Measurements from ENCODE around the gene GRM4.
A peak's percentile ranks its signal among the peaks of the same experiment; 100 is the strongest.

The GRM4 gene

DNA sequence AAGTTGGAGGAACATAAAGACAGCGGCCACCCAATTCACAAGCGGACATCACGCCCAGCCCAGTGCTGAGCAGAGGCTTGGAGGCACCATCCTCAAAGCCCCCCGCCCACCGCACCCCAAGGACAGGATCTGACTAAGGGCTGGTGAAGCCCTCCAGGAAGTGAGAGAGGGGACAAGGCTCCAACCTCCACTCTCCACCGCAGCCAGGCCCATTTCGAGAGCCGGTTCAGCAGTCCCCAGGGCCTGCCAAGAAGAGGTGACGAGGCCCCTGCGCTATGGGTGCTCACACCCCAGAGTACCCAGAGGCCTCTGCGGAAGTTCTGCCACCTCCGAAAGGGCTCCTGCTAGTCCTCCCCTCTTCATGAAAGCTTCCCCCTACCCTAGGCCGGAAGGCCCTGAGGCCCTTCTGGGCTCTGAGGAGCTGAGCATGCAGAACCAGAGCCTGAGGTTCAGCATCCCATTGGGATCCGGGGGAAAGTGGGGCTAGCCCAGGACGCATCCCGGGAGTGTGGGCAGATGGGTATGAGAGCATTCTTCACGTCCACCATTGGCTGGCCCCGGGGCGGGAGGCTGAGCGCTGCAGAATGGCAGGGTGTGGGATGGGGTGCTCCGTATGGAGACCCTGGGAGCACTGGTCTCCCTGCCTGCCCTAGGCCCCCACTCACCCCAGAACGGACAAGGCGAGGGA is 2.5 kb downstream of the GRM4 start:
- no peak for DNase-seq (ENCODE audit: low read depth in 2 of 3, low spot score in 1 of 3)

DNA sequence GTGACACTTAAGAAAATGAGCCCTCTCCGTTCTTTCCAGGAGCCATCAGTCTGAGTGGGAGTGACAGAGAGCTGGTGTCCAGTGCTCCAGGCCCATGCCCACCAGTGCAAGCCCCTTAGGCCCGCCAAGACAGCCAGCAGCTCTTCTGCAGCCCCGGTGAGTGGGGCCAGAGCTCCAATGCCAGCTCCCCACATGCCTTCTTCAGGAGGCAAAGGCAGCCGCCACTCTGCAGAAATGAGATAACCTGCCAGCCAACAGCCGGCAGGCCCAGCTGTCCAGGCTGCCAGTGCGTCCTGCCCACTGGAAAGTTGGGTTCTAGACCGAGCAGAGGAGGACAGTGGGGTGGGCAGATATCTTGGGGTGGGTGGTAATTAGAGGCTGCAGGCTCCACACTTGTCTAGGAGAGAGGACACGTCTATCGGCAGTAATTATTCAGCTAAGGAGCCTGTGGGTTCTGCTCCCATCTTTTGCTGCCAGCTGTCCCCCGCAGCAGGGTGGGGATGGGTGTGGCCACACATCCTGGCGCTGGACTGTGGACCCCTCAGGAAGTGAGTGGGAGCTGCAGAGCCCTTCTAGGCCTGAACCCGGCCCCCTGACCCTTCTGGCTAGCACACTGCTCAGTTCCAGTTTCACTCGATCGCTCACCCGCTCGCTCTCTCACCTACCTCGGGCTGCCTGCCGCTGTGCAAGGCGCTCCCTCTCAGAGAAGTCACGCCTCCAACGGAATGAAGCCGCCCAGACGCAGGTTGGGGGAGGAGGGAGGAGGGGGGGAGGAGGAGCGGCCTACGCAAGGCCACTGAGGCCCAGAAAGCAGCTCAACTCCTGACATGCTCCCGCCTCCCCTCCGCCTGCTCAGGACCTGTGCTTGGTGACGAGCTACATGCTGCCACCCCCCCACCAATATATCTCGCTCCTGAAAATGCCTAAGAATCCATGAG is 3.6 kb downstream of the GRM4 start:
- no peak for DNase-seq (ENCODE audit: low read depth in 2 of 3, low spot score in 1 of 3)

GRCh38 chr6:34140075-34140474 is 5.8 kb downstream of the GRM4 start:
- DNase-seq (ENCODE audit: low read depth in 2 of 3, low spot score in 1 of 3) = no peak

GRCh38 chr6:34138914-34139510 is 6.9 kb downstream of the GRM4 start:
- no peak for DNase-seq (ENCODE audit: low read depth in 2 of 3, low spot score in 1 of 3)

- no peak for DNase-seq (ENCODE audit: low read depth in 2 of 3, low spot score in 1 of 3)
Observed at GRCh38 chr6:34138191-34138590, 7.7 kb downstream of the GRM4 start.

DNA sequence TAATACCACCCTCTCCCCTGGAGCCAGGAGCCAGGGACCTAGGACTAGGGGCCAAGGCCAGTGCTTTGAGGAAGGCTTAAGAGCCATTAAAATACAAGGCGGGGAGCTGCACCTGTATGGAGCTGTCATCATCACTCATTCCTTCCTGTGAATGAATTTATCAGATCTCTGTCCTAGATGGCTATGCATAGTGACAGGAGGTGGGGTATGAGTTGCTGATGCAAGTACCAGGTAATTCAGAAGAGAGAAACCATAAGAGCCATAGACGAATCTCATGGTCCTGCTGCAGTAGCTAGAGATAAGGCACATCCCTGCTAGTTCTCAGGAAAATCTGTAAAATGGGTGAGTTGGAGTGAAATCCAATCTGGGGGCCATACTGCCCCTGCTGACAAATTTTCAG is 10.3 kb downstream of the GRM4 start:
- no peak for DNase-seq (ENCODE audit: low read depth in 2 of 3, low spot score in 1 of 3)

DNA sequence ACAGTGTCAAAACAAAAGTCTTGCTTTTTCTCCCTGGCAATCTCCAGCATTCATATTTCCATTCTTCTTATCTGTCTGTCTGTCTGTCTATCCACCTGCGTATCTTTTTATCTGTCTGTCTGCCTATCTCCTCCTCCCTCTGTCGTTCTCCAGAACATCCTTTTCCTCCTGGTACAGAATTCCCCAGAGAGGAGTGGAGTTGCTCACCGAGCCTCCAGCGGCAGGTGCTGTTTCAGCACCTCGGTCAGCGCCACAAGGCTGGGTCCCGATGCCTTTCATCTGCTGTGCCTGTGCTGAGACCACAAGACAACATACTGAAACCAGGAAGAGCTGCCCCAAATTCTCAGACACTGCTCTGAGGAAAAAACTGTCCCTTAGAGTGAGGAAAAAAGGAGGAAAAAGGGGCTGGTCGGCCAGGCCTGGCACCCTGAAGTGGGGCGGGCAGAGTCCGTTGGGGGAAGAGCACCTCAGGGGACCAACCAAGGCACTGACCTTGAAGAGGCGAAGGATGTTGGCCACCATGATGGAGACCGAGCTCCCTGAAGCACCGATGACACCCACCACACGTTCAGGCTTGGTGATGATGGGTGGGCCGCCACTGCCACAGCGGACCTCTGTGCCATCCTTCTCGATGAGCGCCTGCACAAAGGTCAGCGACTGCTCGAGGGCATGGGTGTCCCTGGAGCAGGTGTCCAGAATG is 13.3 kb downstream of the GRM4 start:
- peak in 1 of 3 donors; percentile 24 for DNase-seq (ENCODE audit: low read depth in 2 of 3, low spot score in 1 of 3)

- DNase-seq (ENCODE audit: low read depth in 2 of 3, low spot score in 1 of 3) = no peak
Observed at GRCh38 chr6:34131326-34132290, 14.3 kb downstream of the GRM4 start.

- DNase-seq (ENCODE audit: low read depth in 2 of 3, low spot score in 1 of 3) = no peak
Observed at GRCh38 chr6:34130862-34131261, 15.0 kb downstream of the GRM4 start.

DNA sequence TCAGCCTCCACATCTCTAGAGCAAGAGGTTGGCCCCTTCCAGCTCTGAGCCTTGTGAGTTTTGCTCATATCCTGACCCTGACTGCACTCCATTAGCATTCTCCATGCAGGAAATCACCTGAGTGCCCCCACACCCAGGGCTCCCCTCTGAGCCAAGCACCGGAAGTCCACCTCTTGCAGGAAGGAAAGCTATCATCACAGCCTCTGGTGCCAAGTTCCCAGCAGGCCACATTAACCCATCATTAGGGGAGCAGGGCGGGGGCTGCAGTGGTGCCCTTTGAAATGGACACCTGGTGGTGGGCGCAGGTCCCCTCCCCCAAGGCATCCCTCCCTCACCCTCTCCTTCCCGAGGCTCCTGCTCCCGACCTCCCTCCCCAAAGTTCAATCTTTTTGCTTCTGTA is 16.1 kb downstream of the GRM4 start:
- DNase-seq (ENCODE audit: low read depth in 2 of 3, low spot score in 1 of 3) = no peak

DNA sequence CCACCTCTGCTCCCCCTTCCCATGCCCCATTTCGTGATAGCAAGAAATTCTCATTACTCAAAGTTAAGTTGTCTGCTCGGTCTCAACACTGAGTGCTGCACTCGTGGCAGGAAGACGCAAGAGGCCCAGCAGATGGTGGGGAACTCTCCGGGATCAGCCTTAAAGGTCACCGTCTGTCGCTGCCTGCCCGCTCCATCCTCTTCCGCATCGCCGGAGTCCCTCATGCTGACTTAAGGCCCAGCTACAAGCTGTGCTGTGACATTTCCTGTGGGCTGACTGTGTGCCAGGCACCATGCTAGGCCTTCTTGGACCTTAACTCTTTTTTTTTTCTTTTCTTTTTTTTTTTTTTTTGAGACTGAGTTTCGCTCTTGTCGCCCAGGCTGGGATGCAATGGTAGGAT is 17.8 kb downstream of the GRM4 start:
- no peak for DNase-seq (ENCODE audit: low read depth in 2 of 3, low spot score in 1 of 3)

DNA sequence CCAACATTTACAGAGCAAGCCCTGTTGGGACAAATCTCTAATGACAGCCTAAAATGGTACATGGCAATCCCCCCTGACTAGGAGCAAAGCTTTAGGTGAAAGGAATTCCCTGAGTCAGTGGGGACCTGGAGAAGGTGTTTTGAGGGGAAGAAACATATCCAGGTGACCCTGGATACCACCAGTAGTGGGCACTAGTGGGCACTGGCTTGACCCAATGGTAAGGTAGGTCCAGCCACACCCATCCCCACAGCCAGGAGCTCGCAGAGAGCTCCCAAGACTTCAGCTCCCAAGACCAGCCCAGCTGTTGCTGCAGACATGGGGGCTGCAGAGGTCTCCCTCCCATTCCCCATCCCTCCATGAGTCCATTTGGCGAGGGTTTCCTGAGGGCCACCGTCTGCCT is 19.5 kb downstream of the GRM4 start:
- DNase-seq (ENCODE audit: low read depth in 2 of 3, low spot score in 1 of 3) = no peak

DNA sequence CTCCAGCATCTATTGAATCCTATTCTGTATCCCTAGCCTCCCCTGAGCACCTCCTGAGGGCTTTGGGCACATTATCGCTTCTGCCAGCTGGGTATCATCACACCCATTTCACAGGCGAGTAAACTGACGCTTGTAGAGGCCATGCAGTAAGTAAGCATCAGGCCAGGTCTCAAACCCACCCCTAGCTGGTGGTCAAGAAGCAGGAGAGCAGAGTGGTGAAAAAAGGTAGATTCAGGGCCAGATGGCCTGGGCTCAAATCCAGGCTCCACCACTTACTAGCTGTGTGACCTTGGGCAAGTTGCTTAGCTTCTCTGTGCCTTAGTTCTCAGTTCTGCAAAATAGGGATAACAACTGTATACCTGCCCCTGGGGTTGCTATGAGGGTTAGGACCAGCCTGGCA is 19.9 kb downstream of the GRM4 start:
- DNase-seq (ENCODE audit: low read depth in 2 of 3, low spot score in 1 of 3) = no peak

DNA sequence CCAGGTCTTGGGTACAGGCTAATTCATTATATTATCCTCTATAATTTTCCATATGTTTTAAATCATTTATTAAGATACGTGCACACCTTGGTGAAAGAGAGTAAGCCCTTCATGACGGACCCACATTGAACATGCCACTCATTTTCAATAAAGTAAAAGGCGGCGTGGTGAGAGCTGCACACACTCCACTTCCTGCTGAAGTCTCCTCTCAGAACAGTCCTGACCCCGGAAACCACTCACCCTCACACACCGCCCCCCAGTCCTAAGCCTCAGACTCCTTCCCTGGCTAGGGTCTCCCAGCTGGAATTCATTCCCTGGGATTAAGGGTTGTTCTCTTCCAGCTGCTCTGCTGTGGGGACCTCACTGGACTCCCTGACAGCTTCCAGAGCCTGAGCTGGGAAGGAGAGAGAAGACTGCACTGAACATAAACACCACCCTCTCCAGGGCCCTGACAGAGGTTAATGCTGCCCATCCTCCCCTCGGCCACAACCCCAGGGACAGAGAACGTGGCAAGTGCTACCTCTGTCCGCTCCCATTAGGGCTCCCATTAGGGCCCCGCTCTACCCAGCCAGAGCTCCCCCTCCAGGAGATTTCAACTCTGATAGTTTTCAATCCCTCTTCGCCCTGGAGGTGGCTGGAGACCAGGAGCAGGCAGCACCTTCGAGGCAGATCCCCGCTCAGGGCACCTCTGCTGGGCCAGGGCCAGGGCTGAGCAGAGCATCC is 24.8 kb downstream of the GRM4 start:
- DNase-seq (ENCODE audit: low read depth in 2 of 3, low spot score in 1 of 3) = no peak

GRCh38 chr6:34115915-34116314 is 30.0 kb downstream of the GRM4 start:
- no peak for DNase-seq (ENCODE audit: low read depth in 2 of 3, low spot score in 1 of 3)

- peak in 1 of 3 donors; percentile 2 for DNase-seq (ENCODE audit: low read depth in 2 of 3, low spot score in 1 of 3)
Observed at GRCh38 chr6:34115403-34115795, 30.5 kb downstream of the GRM4 start.

- no peak for DNase-seq (ENCODE audit: low read depth in 2 of 3, low spot score in 1 of 3)
Observed at GRCh38 chr6:34114695-34115402, 31.0 kb downstream of the GRM4 start.

- no peak for DNase-seq (ENCODE audit: low read depth in 2 of 3, low spot score in 1 of 3)
Observed at GRCh38 chr6:34113532-34113931, 32.4 kb downstream of the GRM4 start.

- no peak for DNase-seq (ENCODE audit: low read depth in 2 of 3, low spot score in 1 of 3)
Observed at GRCh38 chr6:34112126-34112525, 33.8 kb downstream of the GRM4 start.
